Activated T-cell treated with anti-CD3 and anti-CD28 coated beads for 4 hours (primary cell): ENCODE measurements around the gene TBC1D20.
"Not testable (repeated sequence)": the region's sequence is repeated elsewhere in the genome, so short reads cannot be mapped to it uniquely, and the experiment has no call there.

Experiments
- DNase-seq: peaks from one replicate; pipeline ENCODE4 v3.0.0-alpha.2; 2020

The TBC1D20 gene

DNA sequence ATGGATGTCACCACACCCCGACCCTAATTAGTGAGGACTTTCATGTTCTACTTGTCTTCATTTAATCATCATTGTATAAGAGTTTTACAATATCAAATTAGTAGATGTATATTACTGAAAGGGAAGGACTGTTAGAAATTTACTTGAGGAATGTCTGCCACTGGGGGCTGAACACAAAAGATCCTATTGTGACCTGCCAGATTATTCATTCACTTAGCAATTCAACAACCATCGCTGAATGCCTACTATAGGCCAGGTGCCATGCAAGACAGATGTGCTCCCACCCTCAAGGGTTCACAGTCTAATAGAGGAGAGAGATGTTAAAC is 62.2 kb downstream of the TBC1D20 start:
- no peak for DNase-seq

DNA sequence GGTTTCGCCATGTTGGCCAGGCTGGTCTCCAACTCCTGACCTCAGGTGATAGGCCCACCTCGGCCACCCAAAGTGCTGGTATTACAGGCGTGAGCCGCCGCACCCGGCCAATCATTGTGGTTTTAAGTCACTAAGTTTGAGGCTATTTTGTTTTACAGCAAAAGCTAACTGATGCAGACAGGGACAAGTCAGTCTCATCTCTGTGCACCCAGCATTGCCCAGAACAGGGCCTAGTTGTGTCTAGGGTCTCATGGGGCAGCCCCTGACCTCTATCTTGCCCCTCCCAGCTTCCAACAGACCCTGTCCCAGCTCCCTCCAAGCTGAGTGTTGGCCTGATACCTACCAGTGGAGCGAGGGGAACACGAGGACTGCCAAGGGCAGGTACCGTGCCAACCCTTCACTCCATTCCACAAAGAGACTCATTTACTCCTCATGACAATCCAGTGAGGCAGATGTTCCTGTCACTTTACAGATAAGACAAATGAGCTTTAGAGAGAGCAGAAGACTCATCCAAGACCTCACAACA is 63.1 kb downstream of the TBC1D20 start:
- DNase-seq = no peak

DNA sequence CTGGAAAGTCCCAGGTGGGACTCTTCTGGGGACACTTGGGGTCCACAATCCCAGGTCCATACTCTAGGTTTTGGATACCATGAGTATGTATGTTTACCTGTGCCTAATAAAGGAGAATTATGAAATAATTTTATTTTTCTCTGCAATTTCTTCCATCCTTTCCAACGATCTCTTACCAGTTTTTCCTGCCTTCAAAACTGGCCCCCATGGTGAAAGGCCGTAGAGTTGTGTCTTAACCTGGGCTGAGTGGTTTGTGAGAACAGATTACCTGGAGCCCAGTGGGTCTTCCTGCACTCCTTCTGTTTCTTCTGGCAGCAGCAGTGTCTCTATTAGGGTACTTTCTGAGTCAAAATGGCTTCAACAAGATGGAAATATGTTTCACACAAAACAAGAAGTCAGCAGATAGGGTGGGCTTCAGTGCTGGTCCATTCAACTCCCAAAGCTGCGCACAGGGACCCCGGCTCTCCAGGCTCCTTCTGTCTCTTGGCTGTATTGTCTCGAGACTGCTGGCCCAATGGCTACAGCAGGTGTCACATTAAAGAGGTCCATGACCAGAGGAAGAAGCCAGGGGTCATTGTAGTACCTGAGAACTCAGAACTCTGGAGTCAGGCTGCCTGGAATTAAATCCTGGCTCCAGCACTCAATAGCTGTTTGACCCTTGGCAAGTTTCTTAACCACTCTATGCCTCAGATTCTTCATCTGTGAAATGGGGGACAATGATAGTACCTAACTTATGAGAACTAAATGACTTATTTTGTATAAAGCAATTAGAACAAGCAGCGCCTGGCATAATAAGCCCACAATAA is 64.7 kb downstream of the TBC1D20 start:
- DNase-seq = no peak

DNA sequence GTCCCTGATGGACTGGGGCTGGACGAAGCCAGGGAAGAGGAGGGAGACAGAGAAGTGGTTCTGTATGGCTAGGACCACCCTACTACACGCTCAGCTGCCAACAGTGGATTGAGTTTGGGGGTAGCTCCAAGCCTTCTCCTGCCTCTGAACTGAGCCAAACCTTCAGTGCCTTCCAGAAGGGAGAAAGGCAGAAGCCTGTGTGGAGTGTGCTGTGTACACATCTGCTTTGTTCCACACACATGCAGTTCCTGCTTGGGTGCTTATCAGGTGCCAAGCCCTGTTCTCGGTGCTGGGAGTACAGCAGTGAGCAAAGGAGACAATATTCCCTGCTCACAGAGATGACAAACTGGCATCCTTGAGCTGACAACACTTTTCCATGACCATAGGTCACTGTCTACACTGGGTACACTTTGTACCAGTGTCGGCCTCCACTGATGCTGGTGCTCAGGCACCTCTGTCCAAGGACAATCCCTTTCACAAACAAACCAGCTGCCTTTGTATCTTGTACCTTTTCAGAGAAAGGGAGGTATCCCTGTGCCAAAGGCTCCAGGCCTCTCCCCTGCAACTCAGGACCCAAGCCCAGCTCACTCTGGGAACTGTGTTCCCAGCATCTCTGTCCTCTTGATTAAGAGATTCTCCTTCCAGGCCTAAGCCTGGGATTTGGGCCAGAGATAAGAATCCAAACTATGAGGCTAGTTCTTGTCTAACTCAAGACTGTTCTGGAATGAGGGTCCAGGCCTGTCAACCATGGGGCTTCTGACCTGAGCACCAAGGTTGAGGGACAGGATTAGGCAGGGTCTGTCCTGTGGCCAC is 65.5 kb downstream of the TBC1D20 start:
- no peak for DNase-seq

DNA sequence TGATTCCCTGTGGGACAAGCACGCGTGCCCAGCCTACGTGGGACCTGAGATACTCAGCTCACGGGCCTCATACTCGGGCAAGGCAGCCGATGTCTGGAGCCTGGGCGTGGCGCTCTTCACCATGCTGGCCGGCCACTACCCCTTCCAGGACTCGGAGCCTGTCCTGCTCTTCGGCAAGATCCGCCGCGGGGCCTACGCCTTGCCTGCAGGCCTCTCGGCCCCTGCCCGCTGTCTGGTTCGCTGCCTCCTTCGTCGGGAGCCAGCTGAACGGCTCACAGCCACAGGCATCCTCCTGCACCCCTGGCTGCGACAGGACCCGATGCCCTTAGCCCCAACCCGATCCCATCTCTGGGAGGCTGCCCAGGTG is 66.1 kb downstream of the TBC1D20 start:
- DNase-seq = no peak

DNA sequence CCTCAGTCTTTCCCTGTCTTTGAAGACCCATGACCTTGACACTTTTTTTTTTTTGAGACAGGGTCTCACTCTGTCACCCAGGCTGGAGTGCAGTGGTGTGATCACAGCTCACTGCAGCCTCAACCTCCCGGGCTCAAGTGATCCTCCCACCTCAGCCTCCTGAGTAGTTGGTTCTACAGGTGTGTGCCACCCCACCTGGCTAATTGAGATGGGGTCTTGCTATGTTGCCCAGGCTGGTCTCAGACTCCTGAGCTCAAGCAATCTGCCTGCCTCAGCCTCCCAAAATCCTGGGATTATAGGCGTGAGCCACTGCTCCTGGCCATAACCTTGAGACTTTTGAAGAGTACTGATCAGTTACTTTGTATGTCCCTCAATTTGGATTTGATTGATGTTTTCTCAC is 69.0 kb downstream of the TBC1D20 start:
- not testable (repeated sequence) for DNase-seq

DNA sequence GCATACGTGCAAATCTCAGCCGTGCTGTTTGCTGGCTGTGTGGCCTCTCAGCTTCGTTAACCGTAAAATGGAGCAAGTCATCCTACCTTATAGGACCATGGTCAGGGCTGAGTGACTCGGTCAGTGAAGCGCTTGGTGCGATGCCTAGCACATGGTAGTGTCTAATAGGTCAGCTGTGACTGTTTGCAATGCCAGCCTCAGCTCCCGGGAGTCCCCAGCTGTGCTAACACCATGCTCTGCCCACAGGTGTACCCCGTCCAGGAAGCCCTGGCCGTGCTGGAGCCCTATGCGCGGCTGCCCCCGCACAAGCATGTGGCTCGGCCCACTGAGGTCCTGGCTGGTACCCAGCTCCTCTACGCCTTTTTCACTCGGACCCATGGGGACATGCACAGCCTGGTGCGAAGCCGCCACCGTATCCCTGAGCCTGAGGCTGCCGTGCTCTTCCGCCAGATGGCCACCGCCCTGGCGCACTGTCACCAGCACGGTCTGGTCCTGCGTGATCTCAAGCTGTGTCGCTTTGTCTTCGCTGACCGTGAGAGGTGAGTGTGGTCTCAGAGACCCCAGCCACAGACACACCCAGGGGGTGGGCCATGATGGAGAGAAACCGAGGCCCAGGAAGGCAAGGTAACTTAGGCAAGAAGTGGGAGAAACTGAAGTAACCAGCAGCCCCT is 71.2 kb downstream of the TBC1D20 start:
- no peak for DNase-seq

DNA sequence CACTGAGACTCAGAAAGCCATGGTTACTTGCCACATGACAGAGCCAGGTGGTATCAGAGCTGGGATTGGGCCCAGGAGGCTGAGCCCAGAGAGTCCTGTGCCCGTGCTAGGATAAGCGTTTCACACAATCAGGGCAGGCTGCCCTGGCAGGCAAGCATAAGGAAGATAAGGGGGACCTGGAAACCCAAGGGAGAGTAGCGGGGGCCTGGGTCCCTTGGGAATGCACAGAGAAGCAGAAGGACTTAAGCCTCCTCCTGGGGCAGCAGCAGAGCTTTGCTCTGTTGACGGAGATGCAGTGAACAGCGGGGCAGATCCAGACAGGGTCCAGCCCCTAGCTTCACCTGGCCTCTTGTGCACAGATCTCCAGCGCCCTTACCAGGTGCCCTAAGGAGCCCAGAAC is 73.1 kb downstream of the TBC1D20 start:
- no peak for DNase-seq

DNA sequence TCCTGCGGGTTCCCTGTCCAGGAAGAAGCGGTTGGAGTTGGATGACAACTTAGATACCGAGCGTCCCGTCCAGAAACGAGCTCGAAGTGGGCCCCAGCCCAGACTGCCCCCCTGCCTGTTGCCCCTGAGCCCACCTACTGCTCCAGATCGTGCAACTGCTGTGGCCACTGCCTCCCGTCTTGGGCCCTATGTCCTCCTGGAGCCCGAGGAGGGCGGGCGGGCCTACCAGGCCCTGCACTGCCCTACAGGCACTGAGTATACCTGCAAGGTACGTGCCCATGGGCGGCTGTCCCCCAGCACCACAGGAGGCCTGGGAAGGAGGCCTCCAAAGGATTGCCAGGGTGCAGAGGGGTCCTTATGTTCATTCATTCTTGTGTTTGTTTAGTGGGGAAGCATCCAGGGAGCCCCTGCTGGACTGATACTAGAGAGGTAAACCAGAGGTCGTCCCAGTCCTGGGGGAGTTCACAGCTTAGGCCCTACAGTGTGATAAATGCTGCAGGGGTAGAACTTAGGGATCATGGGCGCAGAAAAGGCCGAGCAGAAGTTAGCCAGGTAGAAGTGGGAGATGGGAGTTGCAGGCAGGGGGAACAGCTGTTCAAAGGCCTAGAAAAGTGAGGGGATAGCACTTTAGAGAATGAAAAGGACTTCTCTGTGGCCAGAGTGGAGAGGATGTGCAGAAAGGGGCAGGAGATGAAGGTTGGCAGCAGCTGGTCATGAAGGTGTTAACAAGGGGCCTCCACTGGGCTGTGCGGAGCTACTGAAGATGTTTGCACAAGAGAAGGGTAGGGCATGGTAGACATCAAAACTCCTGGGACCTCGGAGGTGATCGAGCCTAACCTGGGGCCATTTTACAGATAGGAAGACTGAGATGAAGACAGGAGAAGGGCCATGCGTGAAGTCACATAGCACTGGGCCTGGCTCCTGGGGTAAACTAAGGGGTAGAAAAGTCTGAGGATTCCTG is 74.0 kb downstream of the TBC1D20 start:
- no peak for DNase-seq

DNA sequence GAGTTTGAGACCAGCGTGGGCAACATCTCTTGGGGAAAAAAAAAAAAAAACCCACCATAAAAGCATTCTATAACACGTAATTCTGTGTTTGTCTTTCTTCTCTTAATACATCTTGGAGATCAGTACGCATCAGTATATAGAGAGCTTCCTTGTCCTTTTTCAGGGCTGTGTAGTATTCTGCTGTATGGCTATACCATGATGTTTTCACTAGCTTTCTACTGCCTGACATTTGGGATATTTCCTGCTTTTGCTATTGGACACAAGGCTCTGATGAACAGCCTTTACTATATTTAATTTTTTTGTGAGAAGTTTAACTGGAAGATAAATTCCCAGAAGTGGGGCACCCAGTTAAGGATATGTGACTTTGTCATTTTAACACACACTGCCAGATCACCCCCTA is 74.8 kb downstream of the TBC1D20 start:
- no peak for DNase-seq

DNA sequence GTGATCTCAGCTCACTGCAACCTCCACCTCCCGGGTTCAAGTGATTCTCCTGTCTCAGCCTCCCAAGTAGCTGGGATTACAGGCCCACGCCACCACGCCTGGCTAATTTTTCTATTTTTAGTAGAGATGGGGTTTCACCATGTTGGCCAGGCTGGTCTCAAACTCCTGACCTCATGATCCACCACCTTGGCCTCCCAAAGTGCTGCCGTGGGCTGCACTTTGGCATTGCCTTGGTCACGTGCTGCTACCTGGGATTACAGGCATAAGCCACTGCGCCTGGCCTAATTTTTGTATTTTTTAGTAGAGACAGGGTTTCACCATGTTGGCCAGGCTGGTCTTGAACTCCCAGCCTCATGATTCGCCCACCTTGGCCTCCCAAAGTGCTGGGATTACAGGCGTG is 75.7 kb downstream of the TBC1D20 start:
- not testable (repeated sequence) for DNase-seq
